AG04449 (cell line): ENCODE measurements around the gene GPC5.

Source experiments
- CTCF ChIA-PET: fragments of 350-600 bp; formaldehyde crosslinking; extraction: SDS; loops from one replicate; lab custom pipeline; 2021; ENCODE audit warnings: antibody characterized with exemption; lab: Yijun Ruan, JAX
- POLR2A ChIA-PET: fragments of 400-600, 350-600 bp; formaldehyde crosslinking; extraction: SDS; loops from one replicate; lab custom pipeline; 2020; ENCODE audit warnings: antibody characterized with exemption, inconsistent platforms; lab: Yijun Ruan, JAX
- DNase-seq: peaks from one replicate; pipeline ENCODE4 v3.0.0-alpha.2; 2010; ENCODE audit warnings: low read depth, low spot score
- H3K4me3 ChIP-seq: 2 replicates; pipeline ENCODE4 v1.5.1; 2011; ENCODE audit warnings: low read depth, mild to moderate bottlenecking, control low read depth, low read length
- CTCF ChIP-seq: IDR thresholded peaks from one replicate; pipeline ENCODE4 v1.5.1; 2011; ENCODE audit warnings: mild to moderate bottlenecking, moderate library complexity, low read length, control low read depth, inconsistent platforms; ENCODE audit not compliant: insufficient read depth; ENCODE audit errors: missing control alignments

The GPC5 gene

DNA sequence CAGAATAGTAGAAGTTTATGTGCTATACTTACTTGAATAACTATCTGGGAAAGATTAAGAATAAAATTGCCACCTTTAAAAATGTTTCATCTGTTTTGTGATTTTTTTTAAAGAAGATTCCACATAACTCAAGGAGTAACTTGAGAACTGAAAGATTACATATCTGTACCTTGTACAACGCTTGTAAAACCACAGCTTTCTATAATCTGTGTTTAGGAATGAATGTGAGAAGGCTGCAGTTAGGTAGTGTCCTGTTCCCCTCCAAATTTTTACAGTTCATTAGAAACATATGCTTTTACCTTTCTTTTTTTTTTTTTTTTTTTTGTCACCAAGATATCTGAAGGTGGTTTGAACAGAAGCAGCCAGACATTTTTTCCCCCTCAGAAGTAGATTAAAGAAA, 1515.4 kb downstream of the GPC5 start:
- CTCF ChIA-PET: no interaction called here
- TF ChIP-seq CTCF: no peak
- no peak overlapping the region for H3K4me3 ChIP-seq
- no peak for DNase-seq
- POLR2A ChIA-PET: no interaction called here
